Activated CD4-positive, alpha-beta T cell treated with anti-CD3 and anti-CD28 coated beads, Interleukin-2, amount 50 U/mL, for 16 hours (primary cell): Measurements from ENCODE around the gene CANT1.

ENCODE experiments used
- DNase-seq: peaks from one replicate; pipeline ENCODE4 v3.0.0-alpha.2; 2020

CANT1 gene

DNA sequence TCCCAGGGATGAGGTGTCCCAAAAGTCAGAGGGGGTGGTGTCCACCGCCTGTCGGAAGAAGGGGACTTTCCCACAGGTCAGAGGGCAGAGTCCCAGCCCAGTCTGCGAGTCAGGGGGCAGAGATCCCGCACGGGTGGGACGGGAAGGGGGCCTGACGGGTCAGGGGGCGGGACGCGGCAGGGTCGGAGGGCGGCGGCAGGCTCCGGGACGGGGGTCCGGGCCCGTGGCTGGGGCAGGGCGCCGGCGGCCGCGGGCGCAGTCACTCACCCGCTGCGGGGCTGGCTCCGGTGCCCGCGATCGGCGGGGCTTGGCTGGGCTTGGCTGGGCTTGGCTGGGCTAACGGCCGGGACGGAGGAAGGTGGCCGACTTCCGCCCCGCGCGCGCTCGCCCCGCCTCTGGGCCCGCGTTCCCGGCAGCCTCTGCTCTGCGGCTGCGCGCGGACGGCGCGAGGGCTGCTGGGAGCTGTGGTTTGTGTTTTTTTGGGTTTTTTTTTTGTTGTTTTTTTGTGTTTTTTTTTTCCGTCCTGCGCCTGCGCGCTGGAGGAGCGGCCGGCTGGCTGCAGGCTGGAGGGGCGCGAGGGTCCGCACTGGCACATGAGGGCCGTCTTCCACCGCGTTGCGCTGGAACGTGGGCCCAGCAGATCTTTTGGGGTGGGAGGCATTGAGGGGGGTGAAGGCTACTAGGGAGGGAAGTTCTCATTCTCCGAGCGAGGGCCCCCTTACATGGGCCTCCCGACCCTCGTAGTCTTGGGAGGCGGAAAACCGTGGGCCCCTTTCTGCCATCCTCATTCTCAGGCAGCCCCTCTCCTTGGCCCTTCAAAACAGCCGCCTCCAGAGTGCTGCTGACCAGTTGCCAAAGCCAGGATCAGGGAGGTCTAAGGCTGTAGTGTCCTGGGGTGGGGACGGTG, at the start of gene CANT1:
CANT1 (minus strand) TSS at position 368 of the 907 bp plus-strand sequence. CDS start 12,142 bp downstream, outside the sequence.
- peak; percentile 85 for DNase-seq

- no peak for DNase-seq
Observed at GRCh38 chr17:79057737-79058385, 48.3 kb upstream of the CANT1 start.

GRCh38 chr17:79055197-79055596, 45.6 kb upstream of the CANT1 start:
- no peak for DNase-seq

- no peak for DNase-seq
Observed at GRCh38 chr17:79054200-79054960, 44.8 kb upstream of the CANT1 start.

GRCh38 chr17:79053251-79053925, 43.8 kb upstream of the CANT1 start:
- no peak for DNase-seq

- DNase-seq = no peak
Observed at GRCh38 chr17:79052131-79052530, 42.6 kb upstream of the CANT1 start.

GRCh38 chr17:79051306-79051705, 41.7 kb upstream of the CANT1 start:
- DNase-seq = no peak

DNA sequence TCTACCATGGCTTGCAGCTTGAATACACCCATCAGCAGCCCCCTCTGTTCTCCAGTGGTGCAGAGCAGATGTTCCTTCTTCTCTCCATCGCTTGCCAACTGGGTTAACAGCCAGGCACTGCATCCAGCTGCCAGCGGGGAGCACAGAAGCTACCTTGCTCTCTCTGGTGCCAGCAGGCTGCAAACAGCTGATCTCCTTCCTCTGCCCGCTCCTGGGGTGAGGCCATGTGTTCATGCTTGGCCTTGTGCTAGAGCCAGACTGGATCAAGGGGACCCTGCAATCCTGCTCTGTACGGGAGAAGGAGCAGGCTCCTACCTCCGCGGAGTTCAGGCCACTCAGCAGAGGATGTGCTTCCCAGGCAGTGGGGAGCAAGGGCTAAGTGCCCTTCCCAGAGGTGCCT, 41.0 kb upstream of the CANT1 start:
- DNase-seq = no peak

GRCh38 chr17:79049821-79050220, 40.3 kb upstream of the CANT1 start:
- DNase-seq = no peak

DNA sequence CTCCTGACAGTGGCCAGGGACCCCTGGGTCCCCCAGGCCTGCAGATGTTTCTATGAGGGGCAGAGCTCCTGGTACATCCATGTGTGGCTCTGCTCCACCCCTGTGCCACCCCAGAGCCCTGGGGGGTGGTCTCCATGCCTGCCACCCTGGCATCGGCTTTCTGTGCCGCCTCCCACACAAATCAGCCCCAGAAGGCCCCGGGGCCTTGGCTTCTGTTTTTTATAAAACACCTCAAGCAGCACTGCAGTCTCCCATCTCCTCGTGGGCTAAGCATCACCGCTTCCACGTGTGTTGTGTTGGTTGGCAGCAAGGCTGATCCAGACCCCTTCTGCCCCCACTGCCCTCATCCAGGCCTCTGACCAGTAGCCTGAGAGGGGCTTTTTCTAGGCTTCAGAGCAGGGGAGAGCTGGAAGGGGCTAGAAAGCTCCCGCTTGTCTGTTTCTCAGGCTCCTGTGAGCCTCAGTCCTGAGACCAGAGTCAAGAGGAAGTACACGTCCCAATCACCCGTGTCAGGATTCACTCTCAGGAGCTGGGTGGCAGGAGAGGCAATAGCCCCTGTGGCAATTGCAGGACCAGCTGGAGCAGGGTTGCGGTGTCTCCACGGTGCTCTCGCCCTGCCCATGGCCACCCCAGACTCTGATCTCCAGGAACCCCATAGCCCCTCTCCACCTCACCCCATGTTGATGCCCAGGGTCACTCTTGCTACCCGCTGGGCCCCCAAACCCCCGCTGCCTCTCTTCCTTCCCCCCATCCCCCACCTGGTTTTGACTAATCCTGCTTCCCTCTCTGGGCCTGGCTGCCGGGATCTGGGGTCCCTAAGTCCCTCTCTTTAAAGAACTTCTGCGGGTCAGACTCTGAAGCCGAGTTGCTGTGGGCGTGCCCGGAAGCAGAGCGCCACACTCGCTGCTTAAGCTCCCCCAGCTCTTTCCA, 39.5 kb upstream of the CANT1 start:
- DNase-seq = no peak

GRCh38 chr17:79047923-79048825, 38.6 kb upstream of the CANT1 start:
- no peak for DNase-seq

DNA sequence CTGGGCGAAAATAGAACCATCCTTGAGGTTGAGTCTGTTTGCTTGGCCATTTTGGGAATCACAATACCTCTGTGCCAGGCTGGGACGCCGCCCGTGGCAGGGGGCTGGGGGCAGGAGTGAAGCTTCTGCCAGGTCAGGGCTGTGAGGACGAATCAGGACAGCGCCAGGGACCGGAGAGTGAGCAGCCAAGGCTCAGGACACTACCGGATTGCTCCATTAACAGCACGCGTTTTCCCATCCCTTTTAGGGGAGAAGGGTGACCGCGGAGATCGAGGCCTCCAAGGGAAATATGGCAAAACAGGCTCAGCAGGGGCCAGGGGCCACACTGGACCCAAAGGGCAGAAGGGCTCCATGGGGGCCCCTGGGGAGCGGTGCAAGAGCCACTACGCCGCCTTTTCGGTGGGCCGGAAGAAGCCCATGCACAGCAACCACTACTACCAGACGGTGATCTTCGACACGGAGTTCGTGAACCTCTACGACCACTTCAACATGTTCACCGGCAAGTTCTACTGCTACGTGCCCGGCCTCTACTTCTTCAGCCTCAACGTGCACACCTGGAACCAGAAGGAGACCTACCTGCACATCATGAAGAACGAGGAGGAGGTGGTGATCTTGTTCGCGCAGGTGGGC, 37.8 kb upstream of the CANT1 start:
- DNase-seq = no peak

GRCh38 chr17:79046916-79047280, 37.3 kb upstream of the CANT1 start:
- no peak for DNase-seq

- no peak for DNase-seq
Observed at GRCh38 chr17:79046197-79046915, 36.8 kb upstream of the CANT1 start.

DNA sequence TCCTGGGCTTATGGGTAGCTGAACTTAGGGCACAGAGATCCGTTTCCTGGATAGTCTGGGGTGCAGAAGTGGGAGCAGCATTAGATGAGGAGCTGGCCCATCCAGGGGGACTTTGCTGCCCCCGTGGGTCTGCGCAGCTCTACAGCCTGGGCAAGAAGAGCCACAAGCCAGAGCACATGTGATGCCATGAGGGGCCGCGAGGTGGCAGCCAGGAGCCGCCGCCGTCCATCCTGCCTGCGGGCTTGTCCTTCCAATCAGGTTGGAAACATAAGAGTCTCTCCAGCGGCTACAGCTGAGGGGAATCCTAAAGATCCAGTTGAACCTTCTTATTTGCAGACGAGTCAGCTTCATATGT, 36.3 kb upstream of the CANT1 start:
- peak; percentile 53 for DNase-seq

DNA sequence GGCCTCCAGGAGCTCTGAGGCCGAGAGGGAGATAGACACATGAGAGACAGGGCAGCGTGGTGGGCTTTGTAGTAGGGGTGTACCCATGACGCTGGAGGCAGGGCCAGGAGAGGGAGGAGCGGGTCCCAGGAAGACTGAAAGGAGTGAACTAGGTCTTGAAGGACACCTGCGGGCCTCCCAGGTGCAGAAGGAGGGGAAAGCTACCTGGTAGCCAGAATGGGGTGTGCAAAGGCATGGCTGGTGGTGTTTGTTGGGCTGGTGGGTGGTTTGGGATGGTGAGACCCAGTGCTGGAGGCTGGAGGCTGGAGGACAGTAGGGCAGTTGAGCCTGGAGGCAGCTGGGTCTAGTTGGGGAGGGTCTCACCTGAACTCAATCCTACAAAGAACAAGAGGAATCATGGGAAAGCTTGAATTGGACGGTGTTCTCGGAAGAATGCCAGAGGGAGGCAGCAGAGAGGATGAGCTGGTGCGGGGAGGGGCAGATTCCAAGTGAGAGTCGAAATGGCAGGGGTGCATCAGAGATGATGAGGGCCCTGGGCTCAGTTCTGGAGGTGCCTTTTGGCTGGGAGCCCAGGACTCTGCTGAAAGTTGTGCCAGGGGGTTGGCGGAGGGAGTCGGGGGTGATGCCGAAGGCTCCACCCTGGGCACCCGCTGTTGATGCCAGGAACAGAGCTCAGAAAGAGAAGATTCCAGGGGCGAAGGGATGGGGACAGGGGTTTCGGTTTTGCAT, 35.6 kb upstream of the CANT1 start:
- DNase-seq = no peak

GRCh38 chr17:79044462-79044861, 34.9 kb upstream of the CANT1 start:
- DNase-seq = no peak

DNA sequence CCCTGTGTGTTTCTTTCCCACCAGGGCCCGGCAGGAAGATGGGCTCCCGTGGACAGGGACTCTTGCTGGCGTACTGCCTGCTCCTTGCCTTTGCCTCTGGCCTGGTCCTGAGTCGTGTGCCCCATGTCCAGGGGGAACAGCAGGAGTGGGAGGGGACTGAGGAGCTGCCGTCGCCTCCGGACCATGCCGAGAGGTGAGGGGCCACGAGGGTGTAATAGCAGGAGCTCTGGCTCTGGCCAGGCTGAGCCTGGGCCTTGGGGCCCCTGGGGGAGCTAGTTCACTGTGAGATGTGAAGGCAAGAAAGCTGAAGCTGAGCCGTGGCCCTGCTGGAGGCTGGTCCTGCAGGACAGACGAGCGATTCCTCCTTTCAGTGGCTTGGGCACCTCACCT, 34.4 kb upstream of the CANT1 start:
- DNase-seq = no peak
